GM12872 (cell line): ENCODE results near the gene ZNF836.

Experiments
- CTCF ChIP-seq: IDR thresholded peaks from 3 replicates; pipeline ENCODE4 v1.5.1; 2011; ENCODE audit warnings: low read depth, mild to moderate bottlenecking, low read length, moderate library complexity; ENCODE audit not compliant: insufficient read depth

The ZNF836 gene

GRCh38 chr19:52114691-52115090 lies 56.7 kb downstream of the ZNF836 start:
- no peak for TF ChIP-seq CTCF

- no peak for TF ChIP-seq CTCF
These were observed 58.8 kb downstream of the ZNF836 start for GRCh38 chr19:52112624-52113023.

GRCh38 chr19:52110780-52111179 lies 60.6 kb downstream of the ZNF836 start:
- TF ChIP-seq CTCF, result no peak
